GM18511 (cell line): ENCODE results near the gene GSE1.

Experiments
- ATAC-seq: cut with Tn5 transposase; IDR thresholded peaks from one replicate; pipeline ENCODE4 v1.9.1; 2021; ENCODE audit warnings: mild to moderate bottlenecking, moderate library complexity; ENCODE audit not compliant: unreplicated experiment

The GSE1 gene

GRCh38 chr16:85573696-85574641, 39.2 kb upstream of the GSE1 start:
- ATAC-seq: no peak

GRCh38 chr16:85574672-85575475, 38.2 kb upstream of the GSE1 start:
- ATAC-seq: no peak

GRCh38 chr16:85575920-85576319, 37.2 kb upstream of the GSE1 start:
- ATAC-seq: no peak

- no peak for ATAC-seq
Observed at GRCh38 chr16:85576944-85577343, 36.2 kb upstream of the GSE1 start.

DNA sequence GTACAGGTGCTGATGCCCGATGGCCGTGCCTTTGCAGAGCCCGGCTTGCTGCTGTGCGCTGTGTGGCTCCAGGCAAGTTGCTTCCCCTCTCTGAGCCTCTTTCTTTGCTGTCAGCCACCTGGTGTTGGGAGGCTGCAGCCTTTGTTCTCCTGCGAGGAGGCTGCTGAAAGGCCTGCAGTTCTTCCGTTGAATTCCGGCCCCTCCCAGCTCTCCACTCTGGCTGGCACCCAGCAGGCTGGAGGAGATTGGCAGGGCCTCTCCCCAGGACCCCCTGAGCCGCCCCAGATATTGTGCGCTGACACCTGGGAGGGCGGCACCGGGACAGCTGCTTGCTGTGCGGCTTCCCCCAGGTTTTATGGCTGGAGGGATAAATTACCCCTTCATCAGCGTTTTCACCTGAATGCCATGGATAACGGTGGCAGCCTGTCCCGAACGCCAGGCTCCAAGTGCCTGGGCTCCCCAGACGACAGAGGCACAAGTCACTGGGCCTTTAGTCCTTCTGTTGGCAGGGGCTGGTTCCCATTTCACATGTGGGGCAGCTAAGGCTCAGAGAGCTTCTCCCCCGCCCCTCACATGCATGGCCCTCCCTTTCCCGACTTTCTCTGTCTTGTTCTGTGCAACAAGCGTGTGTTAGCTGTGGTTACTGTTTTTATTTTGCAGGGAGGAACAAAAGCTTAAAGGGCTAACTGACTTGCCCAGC, 35.1 kb upstream of the GSE1 start:
- ATAC-seq: no peak

DNA sequence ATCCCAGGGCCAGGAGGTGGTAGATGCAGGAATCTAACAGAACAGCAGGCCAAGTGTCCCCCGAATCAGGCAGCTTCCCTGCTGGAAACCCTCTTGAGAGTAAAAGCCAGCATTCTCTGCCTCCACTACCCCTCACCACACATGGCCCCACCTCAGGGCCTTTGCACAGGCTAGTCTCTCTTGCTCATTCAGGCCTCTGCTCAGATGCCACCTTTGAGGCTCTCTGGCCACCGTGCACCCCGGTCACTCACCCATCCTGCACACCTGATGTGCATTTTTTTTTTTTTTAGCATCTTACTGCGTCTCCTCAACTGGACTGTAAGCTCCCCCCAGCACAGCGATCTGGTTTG, 34.5 kb upstream of the GSE1 start:
- no peak for ATAC-seq

DNA sequence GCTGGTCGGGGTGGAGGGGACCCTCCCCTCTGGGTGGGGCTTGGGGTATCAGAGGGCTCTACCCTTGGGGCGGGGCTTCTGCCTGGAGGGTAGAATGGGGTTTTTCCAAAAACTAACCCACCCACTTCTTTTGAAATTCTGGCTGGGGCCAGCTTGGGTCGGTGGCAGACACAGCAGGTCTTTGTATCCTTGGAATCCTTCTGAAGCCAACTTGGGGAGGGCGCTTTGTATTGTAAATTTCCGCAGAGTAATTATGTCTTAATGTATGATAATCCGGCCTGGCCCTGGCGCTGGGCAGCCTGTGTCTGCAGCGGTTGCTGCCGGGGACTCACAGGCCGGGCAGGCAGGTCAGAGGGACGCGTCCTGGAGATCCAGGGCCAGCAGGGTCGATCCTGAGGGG, 33.9 kb upstream of the GSE1 start:
- ATAC-seq: no peak

- no peak for ATAC-seq
Observed at GRCh38 chr16:85579923-85580580, 33.1 kb upstream of the GSE1 start.

DNA sequence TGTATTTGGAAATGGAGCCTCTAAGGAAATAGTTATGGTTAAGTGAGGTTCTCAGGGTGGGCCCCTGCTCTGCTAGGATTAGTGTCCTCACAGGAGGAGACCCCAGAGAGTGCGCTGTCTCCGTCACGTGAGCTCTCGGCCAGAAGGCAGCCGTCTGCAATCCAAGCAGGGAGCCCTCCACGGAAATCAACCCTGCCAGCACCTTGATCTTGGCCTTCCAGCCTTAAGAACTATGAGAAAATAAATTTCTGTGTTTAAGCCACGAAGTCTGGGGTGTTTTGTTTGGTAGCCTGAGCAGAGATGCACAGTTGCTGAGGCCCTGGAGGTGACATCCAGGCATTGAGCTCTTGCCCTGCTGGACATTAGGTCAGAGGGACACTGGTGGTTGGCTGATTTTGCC, 32.4 kb upstream of the GSE1 start:
- no peak for ATAC-seq

DNA sequence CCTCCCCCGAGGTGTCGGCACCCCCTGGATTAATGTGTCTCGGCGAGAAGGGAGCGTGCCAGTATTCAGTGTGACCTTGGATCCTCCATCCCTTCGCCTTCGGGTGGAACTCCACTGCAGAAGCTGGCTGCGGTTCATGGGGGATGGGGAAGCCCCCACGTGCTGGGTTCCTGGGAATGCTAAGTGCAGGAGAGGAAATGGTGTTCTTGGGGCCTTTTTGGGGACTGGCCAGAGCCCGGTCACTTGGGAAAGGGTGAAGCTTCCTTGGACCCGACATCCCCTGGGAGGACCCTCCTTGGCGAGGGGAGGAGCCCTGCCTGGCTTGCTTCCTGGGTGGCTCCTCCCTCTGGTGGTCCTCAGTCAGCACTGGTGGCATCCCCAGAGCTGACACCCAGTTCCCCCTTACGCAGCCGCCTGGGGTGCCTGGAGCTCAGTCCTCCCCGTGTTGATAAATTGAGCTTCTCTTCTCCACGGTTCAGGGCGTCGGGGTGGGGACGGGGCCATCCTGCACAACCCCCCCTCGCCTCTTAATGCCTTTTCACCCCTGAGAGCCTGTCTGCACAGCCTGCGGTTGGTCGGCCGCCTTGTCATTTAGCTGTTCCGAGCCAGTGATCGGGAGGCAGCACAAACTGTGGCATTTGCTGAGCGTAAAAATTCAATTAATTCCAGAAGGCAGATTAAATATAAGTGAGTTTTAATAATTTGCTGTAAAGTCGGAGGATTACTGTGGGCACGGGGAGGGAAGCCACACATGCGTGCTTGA, 30.7 kb upstream of the GSE1 start:
- no peak for ATAC-seq

DNA sequence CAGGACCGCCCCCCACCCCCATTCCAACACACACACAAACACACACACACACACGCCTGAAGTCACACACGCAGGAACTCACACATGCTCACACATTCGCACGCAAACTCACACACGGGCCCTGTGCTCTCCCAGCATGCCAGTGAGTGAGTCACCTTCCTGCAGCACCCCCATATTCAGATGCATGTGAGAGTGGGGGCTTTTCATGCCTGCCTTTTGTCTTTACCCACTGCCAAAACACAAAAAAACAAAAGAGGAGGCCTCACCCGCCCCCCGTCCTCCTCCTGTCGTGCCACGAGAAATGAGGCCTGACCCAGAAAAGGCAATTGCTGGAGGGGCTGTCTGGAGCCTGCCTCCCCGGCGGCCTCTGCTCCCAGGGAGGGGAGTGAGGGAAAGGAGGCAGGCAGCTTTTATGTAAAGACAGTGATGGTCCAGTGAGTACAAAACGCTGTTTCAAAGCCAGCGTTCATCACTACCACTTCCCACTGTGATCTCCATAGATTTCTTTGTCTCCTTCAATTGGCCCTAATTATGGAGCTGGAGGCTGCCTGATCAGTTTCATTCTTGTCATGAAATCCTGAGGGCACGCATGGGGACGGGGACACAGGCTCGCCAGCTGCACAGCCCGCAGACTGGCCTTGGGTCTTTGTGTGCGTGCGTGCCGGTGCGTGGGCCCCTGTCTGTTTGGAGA, 29.5 kb upstream of the GSE1 start:
- no peak for ATAC-seq

- no peak for ATAC-seq
Observed at GRCh38 chr16:85584267-85584666, 28.9 kb upstream of the GSE1 start.

DNA sequence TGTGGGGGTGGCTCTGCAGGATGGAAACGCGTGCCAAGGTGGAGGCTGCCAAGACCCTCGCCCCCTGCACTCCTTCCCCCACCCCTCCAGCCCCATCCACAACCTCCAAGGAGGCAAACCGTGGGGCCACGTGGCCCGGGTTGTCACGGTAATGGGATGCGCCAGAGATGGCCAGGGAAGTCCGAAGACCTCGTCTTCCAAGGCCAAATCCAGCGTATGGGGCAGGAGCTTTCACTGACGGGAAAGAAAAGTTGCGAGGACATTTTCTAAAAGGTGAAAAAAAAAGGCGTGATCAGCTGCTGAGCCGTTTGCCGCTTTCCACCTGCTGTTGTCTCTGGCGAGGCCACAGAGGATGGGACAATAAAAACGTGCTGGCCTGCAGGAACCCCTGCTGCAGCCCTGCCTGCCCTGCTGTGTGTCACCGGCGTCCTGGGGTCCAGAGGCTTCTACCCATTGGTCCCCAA, 28.3 kb upstream of the GSE1 start:
- no peak for ATAC-seq

DNA sequence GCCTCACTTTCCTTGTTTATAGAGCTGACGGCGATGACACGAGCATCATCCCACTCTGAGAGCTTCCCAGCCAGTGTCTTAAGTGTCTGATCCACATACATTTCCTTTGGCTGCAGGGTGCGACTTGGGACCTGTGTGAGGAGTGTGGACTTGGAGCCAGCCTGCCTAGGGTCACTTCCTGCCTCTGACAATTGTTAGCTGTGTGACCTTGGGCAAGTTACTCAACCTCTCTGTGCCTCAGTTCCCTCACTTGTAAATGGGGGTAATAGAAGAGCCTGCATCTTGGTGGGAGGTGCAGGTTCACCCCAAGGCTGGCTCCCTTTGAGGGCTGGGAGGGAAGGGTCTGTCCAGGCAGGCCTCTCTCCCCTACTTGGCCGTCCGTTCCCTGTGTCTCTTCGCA, 27.4 kb upstream of the GSE1 start:
- ATAC-seq: no peak

GRCh38 chr16:85586380-85587104, 26.6 kb upstream of the GSE1 start:
- ATAC-seq: no peak

DNA sequence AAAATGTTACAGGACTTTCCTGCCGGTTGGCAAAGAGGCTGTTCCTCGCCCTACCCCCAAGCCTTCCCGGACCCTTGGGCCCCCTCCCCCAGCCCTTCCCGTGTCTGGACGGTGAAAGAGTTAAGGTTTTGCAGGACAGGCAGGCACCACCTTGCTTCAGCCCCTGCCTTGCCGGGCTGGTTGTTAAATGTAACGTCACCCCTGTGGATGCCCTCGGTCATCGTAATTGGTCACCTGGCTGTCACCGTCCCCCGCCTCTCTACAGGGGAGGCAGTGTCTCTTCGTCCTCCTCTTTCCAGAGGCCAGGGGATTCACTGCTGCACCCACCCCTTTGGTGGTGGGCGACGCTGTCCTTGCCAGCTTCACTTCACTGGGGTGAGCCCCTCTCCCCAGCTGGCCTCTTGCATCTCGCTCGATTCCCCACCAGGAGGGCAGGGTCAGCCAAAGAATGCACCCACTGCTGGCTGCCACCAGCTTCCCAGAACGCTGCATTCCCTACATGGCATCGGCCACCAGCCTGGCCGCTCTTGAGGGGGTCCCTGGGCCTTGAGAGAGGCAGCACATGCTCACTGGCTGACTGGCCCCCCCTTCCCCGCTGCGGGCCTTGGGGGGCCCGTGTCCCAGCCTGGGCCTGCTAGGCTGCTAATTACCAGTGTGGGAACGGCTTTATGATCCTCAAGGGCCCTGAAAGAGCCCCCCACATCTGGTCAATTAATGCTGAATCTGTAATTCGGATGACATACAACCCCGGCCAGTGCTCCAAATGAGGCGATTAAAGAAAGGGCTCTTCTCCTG, 25.2 kb upstream of the GSE1 start:
- no peak for ATAC-seq

DNA sequence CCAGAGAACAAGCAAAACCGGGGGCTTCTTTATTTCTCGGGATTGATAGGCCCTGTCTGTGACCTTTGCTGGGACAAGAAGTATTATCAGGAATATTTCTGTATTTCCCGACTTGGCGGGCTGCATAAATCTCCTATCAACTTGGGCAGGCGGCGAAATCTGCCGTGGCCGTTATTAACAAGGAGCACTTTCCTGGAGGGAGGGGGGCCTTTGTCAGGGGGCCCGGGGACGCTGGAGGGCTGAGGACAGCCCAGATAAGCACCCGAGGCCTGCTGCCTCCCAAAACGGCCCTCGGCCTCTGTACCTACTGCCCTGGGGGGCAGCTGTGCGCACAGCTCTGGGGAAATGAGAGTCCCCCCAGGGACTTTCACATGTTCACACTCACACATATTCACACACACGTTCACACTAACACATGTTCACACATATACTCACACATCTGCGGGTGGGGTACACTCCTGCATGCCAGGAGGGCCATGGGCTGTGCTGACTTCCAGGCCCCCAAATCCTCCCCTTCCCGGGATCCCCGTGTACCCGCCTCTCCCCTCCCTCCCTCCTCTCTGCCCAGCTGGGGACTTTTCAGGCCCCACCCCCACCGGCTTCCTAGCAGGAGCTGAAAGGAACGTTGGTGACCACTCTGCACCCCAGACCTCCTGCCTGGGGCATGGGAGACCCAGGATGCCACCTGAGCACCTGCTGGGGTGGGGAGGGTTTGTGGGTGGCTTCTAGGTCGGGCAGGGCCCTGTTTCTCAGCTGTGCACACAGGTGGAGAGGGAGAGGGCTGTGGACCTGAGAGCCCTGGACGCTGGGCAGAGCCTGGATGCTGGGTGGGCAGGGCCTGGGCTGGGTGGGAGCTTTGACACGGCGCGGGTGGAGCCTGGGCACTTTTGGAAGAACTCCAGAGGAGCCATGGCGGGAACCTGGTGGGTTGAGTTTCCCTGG, 24.3 kb upstream of the GSE1 start:
- no peak for ATAC-seq
